Uterus (tissue), 4 donors: ENCODE measurements around the gene TRMT2A. TPM values are rescaled to one million over a fixed set of nuclear protein-coding genes. Genes with fewer than 3 reads are reported as not detected.

Experiments
- DNase-seq, 2 donors: peaks; one replicate each; pipeline ENCODE4 v3.0.0-alpha.2; 2019 to 2020
- H3K27ac ChIP-seq, 2 donors: fragments of 200-600 bp; sonication (generic); 1 replicate in 1 of 2; 2 replicates in 1 of 2; pipeline ENCODE4 v1.5.1; 2016 to 2018
- H3K27me3 ChIP-seq, 2 donors: fragments of 200-600 bp; sonication (generic); one replicate each; pipeline ENCODE4 v1.5.1; 2018 to 2019; ENCODE audit warnings: control low read depth in 1 of 2
- H3K36me3 ChIP-seq, 2 donors: fragments of 200-600 bp; sonication (generic); one replicate each; pipeline ENCODE4 v1.5.1; 2019; ENCODE audit warnings: control low read depth in 1 of 2
- H3K4me1 ChIP-seq, 2 donors: fragments of 200-600 bp; sonication (generic); one replicate each; pipeline ENCODE4 v1.5.1; 2018 to 2019; ENCODE audit warnings: control low read depth in 1 of 2
- H3K4me3 ChIP-seq, 2 donors: fragments of 200-600 bp; sonication (generic); 1 replicate in 1 of 2; 2 replicates in 1 of 2; pipeline ENCODE4 v1.5.1; 2018 to 2019; ENCODE audit warnings: mild to moderate bottlenecking in 1 of 2
- H3K9me3 ChIP-seq, 2 donors: fragments of 200-600 bp; sonication (generic); one replicate each; pipeline ENCODE4 v1.5.1; 2019; ENCODE audit warnings: control low read depth in 1 of 2
- CTCF ChIP-seq, 4 experiments: fragments of 200-600 bp in 2 of 4; fragments of 450-650 bp in 2 of 4; sonication (generic) in 2 of 4; IDR thresholded peaks; one replicate each; pipeline ENCODE4 v1.5.1; 2016 to 2019; ENCODE audit warnings: antibody characterized with exemption in 4 of 4, mild to moderate bottlenecking in 2 of 4, moderate library complexity in 1 of 4
- POLR2A ChIP-seq, 2 donors: fragments of 450-650 bp; IDR thresholded peaks; one replicate each; pipeline ENCODE4 v1.6.1; 2016; ENCODE audit warnings: antibody characterized with exemption in 2 of 2, mild to moderate bottlenecking in 1 of 2, moderate library complexity in 1 of 2
- intact Hi-C: fragments of 100-400 bp; cut with DNase I; formaldehyde crosslinking; loops from one replicate; pipeline ENCODE4 v1.15.1; 2023; ENCODE audit warnings: low total_unique reads
- total RNA-seq, 4 donors: library from RNA; depleted of rRNA in 3 of 4; stranded (reverse); fragments of >200 nt in 3 of 4; gene quantifications; one replicate each; pipeline versions ENCODE4 v1.1.0 to v1.2.4, GENCODE V29; 2014 to 2023
- donor health status: DM: yes; HTN: yes; CAD: no.

TRMT2A gene
- total RNA-seq, 4 donors from 2014 or later = 30.9 to 123 (median 45.3) TPM

DNA sequence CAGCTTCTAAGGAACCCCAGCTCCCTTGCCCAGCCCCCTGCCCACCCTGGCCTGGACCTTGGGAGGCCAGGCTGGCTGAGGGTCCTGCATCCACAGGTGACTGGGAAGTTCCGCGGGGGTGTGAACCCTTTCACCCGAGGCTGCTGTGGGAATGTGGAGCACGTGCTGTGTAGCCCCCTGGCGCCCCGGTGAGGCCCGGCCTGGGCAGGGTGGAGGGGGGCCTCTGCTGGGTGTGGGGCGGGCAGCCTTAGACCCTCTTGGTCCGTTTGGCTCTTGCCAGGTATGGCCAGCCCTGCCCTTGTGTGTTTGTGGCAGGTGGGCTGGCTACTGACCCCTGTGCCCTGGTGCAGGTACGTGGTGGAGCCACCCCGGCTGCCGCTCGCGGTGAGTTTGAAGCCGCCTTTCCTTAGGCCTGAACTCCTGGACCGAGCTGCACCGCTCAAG, 23.5 kb upstream of the TRMT2A start:
- Histone ChIP-seq H3K27ac (no peak overlapping the region), H3K4me3 (no peak overlapping the region), H3K4me1 (peaks cover 0 to 23% of the 10 kb centered on the region in 2 donors), H3K9me3 (no peaks in the 10 kb centered on the region), H3K36me3 (no peaks in the 10 kb centered on the region), H3K27me3 (no peaks in the 10 kb centered on the region)
- intact Hi-C loops = no loop called here
- no peak for TF ChIP-seq POLR2A (IDR thresholded peaks at IDR 0.05)
- TF ChIP-seq CTCF (IDR thresholded peaks at IDR 0.05) = no peak
- no peak for DNase-seq

DNA sequence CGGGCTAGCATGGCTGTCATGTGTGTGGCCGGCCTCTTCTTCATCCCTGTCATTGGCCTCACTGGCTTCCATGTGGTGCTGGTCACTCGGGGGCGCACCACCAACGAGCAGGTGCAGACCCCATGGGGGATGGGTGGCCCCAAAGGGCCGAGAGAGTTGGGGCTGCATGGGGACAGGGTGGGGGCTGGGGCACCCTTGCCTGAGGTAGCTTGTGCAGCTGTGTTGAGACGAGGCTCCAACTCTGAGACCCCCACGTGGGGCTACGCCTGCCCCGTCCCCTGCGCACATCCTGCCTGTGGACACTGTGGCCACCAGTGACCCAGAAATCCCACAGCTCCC, 23.1 kb upstream of the TRMT2A start:
- Histone ChIP-seq H3K36me3 (no peaks in the 10 kb centered on the region), H3K27ac (no peak overlapping the region), H3K27me3 (no peaks in the 10 kb centered on the region), H3K4me1 (peaks cover 0 to 23% of the 10 kb centered on the region in 2 donors), H3K9me3 (no peaks in the 10 kb centered on the region), H3K4me3 (no peak overlapping the region)
- TF ChIP-seq POLR2A (IDR thresholded peaks at IDR 0.05) (no peak), CTCF (IDR thresholded peaks at IDR 0.05) (no peak)
- intact Hi-C loops = no loop called here
- DNase-seq = no peak

DNA sequence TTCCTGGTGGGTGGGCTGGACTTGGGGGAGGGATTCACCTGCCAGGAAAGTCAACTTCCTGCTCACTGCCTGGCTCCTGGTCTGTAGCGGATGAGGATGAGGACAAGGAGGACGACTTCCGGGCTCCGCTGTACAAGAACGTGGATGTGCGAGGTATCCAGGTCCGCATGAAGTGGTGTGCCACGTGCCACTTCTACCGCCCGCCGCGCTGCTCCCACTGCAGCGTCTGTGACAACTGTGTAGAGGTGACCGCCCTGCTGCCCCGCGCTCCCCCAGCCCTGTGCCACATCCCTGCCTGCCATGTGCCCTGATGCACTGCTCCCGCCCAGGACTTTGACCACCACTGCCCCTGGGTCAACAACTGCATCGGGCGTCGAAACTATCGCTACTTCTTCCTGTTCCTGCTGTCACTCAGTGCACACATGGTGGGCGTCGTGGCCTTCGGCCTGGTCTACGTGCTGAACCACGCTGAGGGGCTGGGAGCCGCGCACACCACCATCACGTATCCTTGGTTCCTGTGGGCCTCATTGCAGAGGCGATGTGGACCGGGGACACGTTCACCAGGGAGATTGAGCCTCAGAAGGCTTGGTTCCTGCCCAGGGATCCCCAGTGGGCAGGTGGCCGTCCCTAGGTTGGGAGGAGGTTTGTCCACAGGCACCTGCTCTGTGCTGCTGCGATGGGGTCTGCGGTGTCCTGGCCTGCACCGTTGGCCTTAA, 22.5 kb upstream of the TRMT2A start:
- Histone ChIP-seq H3K27me3 (no peaks in the 10 kb centered on the region), H3K4me1 (peaks cover 0 to 23% of the 10 kb centered on the region in 2 donors), H3K27ac (no peak overlapping the region), H3K36me3 (no peaks in the 10 kb centered on the region), H3K9me3 (no peaks in the 10 kb centered on the region), H3K4me3 (no peak overlapping the region)
- intact Hi-C loops = no loop called here
- DNase-seq = no peak
- TF ChIP-seq POLR2A (IDR thresholded peaks at IDR 0.05) (no peak), CTCF (IDR thresholded peaks at IDR 0.05) (no peak)

DNA sequence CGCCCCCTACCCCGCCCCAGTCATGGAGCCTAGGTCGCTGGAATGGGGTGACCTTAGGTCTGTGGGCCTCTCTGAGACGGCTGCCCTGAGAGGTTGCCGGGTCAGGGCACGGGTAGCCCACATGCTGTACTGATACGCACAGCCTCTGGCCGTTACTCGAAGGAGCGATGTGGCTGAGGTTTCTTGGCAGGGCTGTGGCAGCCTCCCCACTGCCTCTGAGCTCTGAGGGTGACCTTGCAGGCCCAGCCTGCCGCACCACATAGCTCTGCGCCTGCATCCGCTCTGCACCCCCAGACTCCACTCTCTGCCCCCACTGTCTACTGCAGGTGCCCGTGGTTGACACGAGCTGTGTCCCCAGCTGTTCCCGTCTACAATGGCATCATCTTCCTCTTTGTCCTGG, 21.8 kb upstream of the TRMT2A start:
- no peak overlapping the region for H3K27ac ChIP-seq
- no peak for DNase-seq
- H3K9me3 ChIP-seq = no peaks in the 10 kb centered on the region
- no peaks in the 10 kb centered on the region for H3K27me3 ChIP-seq
- intact Hi-C loops = no loop called here
- no peak for TF ChIP-seq CTCF (IDR thresholded peaks at IDR 0.05)
- TF ChIP-seq POLR2A (IDR thresholded peaks at IDR 0.05) = no peak
- H3K4me1 ChIP-seq = peaks cover 0 to 30% of the 10 kb centered on the region in 2 donors
- no peaks in the 10 kb centered on the region for H3K36me3 ChIP-seq
- no peak overlapping the region for H3K4me3 ChIP-seq

DNA sequence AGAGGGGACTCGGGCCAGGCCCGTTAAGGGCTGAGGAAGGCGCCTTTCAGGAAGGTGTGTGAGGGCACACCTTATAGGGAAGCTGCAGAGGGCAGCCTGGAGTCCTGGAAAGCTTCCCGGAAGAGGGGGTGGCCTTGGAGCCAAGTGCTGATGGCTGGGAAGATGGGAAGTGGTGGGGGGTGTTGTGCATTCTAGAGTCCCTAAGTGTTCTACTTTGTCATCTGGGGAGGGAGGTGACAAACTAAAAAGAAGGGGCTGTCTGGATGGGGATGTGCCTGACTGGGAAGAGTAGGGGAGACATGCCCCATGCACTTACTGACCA, 21.4 kb upstream of the TRMT2A start:
- H3K27me3 ChIP-seq = no peaks in the 10 kb centered on the region
- intact Hi-C loops = no loop called here
- TF ChIP-seq CTCF (IDR thresholded peaks at IDR 0.05) (no peak), POLR2A (IDR thresholded peaks at IDR 0.05) (no peak)
- H3K27ac ChIP-seq = peak overlapping the region in 1 of 2 donors; percentile 6
- H3K36me3 ChIP-seq = no peaks in the 10 kb centered on the region
- H3K9me3 ChIP-seq = no peaks in the 10 kb centered on the region
- no peak for DNase-seq
- peaks cover 0 to 33% of the 10 kb centered on the region in 2 donors for H3K4me1 ChIP-seq
- H3K4me3 ChIP-seq = no peak overlapping the region
